ENCODE measurements around the gene DDX31.

DDX31 gene

DNA sequence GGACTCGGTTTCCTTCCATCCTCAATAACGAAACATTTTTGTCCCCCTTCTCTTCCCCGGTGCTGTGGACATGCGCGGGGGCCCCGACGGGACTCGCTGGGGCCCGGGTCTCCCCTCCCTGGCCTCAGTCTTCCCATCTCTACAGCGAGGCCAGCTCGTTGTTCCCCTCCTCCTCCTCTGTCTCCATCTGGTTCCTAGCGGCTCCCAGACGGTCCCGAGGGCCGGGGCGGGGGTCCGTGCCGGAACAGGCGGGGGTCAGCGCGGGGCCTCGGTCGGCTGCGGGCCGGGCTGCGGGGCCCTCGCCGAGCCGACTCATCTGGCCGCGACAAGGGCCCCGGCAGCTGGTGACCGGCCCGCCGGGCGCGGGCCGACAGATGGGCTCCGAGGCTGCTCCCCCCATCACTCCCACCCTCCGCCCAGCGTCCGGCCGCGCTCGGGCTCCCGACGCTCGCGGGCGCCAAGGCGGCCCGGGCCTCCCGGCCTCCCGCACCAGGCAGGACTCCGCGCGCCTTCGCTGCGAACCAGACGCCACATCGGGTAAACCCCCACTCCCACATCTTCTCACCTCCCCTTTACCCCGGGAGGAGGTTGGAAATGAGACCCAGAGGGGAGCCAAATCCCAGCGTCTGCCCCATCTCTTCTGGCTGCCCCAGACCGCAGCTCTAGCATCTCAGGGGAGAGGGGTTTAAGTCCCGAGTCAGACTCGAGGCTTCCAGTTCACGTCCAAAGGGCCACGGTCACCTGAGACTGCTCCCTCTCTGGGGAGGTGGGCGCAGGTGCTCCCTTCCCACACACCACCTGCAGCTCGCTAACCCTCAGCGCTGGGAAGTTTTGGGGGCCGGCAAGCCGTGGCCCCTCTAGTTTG, 79.2 kb downstream of the DDX31 start:
- H3K4me1 ChIP-seq = no peaks in the 10 kb centered on the region
- TF ChIP-seq, protein P1, sequence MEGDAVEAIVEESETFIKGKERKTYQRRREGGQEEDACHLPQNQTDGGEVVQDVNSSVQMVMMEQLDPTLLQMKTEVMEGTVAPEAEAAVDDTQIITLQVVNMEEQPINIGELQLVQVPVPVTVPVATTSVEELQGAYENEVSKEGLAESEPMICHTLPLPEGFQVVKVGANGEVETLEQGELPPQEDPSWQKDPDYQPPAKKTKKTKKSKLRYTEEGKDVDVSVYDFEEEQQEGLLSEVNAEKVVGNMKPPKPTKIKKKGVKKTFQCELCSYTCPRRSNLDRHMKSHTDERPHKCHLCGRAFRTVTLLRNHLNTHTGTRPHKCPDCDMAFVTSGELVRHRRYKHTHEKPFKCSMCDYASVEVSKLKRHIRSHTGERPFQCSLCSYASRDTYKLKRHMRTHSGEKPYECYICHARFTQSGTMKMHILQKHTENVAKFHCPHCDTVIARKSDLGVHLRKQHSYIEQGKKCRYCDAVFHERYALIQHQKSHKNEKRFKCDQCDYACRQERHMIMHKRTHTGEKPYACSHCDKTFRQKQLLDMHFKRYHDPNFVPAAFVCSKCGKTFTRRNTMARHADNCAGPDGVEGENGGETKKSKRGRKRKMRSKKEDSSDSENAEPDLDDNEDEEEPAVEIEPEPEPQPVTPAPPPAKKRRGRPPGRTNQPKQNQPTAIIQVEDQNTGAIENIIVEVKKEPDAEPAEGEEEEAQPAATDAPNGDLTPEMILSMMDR (IDR thresholded peaks at IDR 0.05) = no peak
- H3K4me3 ChIP-seq (ENCODE audit: low read depth, low read length) = no peak overlapping the region
- H3K9me3 ChIP-seq (ENCODE audit: control insufficient read depth, low read length) = no peaks in the 10 kb centered on the region
- no peaks in the 10 kb centered on the region for H3K79me2 ChIP-seq
- H3K36me3 ChIP-seq (ENCODE audit: control insufficient read depth, insufficient read depth, low read length) = no peaks in the 10 kb centered on the region
- peaks cover 6% of the 10 kb centered on the region for H3K27me3 ChIP-seq (ENCODE audit: control insufficient read depth, insufficient read depth, low read length)
- H3K27ac ChIP-seq = no peak overlapping the region
- H3K4me2 ChIP-seq (ENCODE audit: low read length) = no peak overlapping the region
- H3K9ac ChIP-seq = no peak overlapping the region
- H2AFZ ChIP-seq = no peak overlapping the region

DNA sequence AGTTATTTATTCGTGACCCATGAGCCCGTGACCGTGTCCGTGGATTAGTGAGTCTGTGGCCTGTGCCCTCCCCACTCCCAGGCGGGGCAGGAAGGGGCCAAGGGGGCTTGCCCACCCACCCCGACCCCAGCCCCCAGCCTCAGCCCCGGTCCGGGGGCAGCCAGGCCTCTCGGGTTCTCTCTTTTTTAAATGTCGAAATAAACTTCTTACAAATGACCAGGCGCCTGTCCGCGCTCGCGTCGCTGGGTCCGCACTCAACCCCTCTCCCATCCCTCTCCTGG, 79.8 kb downstream of the DDX31 start:
- H3K4me2 ChIP-seq (ENCODE audit: low read length) = no peak overlapping the region
- H3K9ac ChIP-seq = no peak overlapping the region
- peaks cover 9% of the 10 kb centered on the region for H3K27me3 ChIP-seq (ENCODE audit: control insufficient read depth, insufficient read depth, low read length)
- no peaks in the 10 kb centered on the region for H3K36me3 ChIP-seq (ENCODE audit: control insufficient read depth, insufficient read depth, low read length)
- TF ChIP-seq, protein P1 (IDR thresholded peaks at IDR 0.05) = no peak
- H3K9me3 ChIP-seq (ENCODE audit: control insufficient read depth, low read length) = no peaks in the 10 kb centered on the region
- no peaks in the 10 kb centered on the region for H3K79me2 ChIP-seq
- no peak overlapping the region for H3K4me3 ChIP-seq (ENCODE audit: low read depth, low read length)
- no peaks in the 10 kb centered on the region for H3K4me1 ChIP-seq
- H3K27ac ChIP-seq = no peak overlapping the region
- H2AFZ ChIP-seq = no peak overlapping the region

DNA sequence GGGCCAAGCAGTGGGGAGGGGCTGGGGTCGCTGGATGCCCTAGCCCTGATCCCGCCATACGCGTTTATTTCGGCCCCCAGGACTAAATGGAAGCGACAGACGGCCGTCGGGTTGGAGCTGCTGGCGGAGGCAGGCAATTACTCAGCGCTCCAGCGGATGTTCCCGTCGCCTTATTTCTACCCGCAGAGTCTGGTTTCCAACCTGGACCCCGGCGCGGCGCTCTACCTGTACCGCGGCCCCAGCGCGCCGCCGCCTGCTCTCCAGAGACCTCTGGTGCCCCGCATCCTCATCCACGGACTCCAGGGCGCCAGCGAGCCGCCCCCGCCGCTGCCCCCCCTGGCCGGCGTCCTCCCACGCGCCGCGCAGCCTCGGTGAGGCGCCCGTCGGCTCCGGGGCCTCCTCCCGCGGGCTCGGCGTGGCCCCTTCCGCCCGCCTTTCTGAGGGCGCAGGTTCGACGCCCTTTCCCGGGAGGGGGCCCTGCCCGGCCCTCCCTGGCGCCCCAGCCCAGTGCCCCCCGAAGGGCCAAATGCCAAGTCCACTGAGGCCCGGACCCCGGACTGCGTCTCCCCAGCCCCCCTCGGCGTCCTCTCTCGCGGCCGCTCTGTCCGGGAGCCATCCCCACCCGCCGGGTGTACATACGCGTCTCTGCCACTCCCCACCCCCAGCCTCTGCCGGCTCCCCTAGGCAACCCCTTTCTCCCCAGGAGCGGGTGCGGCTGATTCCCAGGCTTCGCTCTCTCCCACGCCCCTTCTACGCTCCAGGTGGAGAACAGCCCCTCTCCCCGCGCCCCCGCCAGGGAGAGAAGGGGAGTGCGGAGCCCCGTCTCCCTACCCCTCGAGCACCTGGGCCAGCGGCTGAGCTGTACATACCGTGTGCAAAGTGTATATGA, 80.4 kb downstream of the DDX31 start:
- peaks cover 9% of the 10 kb centered on the region for H3K27me3 ChIP-seq (ENCODE audit: control insufficient read depth, insufficient read depth, low read length)

GRCh38 chr9:132588501-132589147, 81.2 kb downstream of the DDX31 start:
- H3K4me3 ChIP-seq (ENCODE audit: low read depth, low read length) = no peak overlapping the region

More for the DNA sequence above, 80.4 kb downstream of the DDX31 start:
- Histone ChIP-seq H3K36me3 (ENCODE audit: control insufficient read depth, insufficient read depth, low read length) (no peaks in the 10 kb centered on the region), H3K4me1 (no peaks in the 10 kb centered on the region), H3K79me2 (no peaks in the 10 kb centered on the region), H3K4me2 (ENCODE audit: low read length) (no peak overlapping the region), H2AFZ (no peak overlapping the region), H3K9me3 (ENCODE audit: control insufficient read depth, low read length) (no peaks in the 10 kb centered on the region), H3K4me3 (ENCODE audit: low read depth, low read length) (no peak overlapping the region), H3K27ac (no peak overlapping the region), H3K9ac (no peak overlapping the region)
- TF ChIP-seq, protein P1 (IDR thresholded peaks at IDR 0.05) = no peak

More at GRCh38 chr9:132588501-132589147, 81.2 kb downstream of the DDX31 start:
- Histone ChIP-seq H3K4me2 (ENCODE audit: low read length) (no peak overlapping the region), H3K79me2 (no peaks in the 10 kb centered on the region), H3K27me3 (ENCODE audit: control insufficient read depth, insufficient read depth, low read length) (peaks cover 9% of the 10 kb centered on the region), H3K36me3 (ENCODE audit: control insufficient read depth, insufficient read depth, low read length) (no peaks in the 10 kb centered on the region), H3K9me3 (ENCODE audit: control insufficient read depth, low read length) (no peaks in the 10 kb centered on the region), H3K27ac (no peak overlapping the region), H2AFZ (no peak overlapping the region), H3K4me1 (no peaks in the 10 kb centered on the region), H3K9ac (no peak overlapping the region)
- TF ChIP-seq, protein P1 (IDR thresholded peaks at IDR 0.05) = no peak
